ENCODE data around the gene PPFIBP2. TPM values are rescaled to one million over a fixed set of nuclear protein-coding genes. Genes with fewer than 3 reads are reported as not detected.
A peak's percentile ranks its signal among the peaks of the same experiment; 100 is the strongest.

The PPFIBP2 gene
- total and polyA plus RNA-seq, 4 donors = 7.7 to 51.3 (median 18.6) TPM

DNA sequence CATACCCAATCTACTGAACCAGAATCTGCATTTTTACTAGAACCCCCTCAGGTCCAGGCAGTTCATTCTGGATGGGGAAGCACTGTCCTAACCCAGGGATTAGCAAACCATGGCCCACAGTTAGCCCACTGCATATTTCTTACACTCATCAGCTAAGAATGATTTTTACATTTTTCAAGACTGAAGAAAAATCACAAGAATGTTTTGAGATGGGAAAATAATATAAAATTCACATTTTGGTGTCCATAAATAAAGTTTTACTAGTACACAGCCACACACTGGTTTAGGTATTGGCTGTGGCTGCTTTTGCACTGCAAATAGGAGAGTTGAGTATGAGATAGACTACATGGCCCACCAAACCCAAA lies 59.4 kb downstream of the PPFIBP2 start:
- DNase-seq (no peak), ATAC-seq (ENCODE audit: insufficient read depth, low FRiP score) (no peak)
- peaks cover 3 to 60% (median 24%) of the 10 kb centered on the region in 5 donors for H3K4me1 ChIP-seq (ENCODE audit: control insufficient read depth in 5 of 5, insufficient read depth in 5 of 5, low read length in 5 of 5)
- H3K9ac ChIP-seq (ENCODE audit: insufficient read depth in 1 of 2, low read length in 2 of 2) = no peak overlapping the region
- H3K9me3 ChIP-seq (ENCODE audit: control insufficient read depth in 4 of 4, insufficient read depth in 3 of 4, low read length in 3 of 4) = peaks cover 0 to 3% (median 0%) of the 10 kb centered on the region in 4 donors
- no peak overlapping the region for H3K27ac ChIP-seq (ENCODE audit: low read depth in 1 of 2, low read length in 1 of 2)
- H3K4me3 ChIP-seq = no peak overlapping the region
- TF ChIP-seq, protein P1, sequence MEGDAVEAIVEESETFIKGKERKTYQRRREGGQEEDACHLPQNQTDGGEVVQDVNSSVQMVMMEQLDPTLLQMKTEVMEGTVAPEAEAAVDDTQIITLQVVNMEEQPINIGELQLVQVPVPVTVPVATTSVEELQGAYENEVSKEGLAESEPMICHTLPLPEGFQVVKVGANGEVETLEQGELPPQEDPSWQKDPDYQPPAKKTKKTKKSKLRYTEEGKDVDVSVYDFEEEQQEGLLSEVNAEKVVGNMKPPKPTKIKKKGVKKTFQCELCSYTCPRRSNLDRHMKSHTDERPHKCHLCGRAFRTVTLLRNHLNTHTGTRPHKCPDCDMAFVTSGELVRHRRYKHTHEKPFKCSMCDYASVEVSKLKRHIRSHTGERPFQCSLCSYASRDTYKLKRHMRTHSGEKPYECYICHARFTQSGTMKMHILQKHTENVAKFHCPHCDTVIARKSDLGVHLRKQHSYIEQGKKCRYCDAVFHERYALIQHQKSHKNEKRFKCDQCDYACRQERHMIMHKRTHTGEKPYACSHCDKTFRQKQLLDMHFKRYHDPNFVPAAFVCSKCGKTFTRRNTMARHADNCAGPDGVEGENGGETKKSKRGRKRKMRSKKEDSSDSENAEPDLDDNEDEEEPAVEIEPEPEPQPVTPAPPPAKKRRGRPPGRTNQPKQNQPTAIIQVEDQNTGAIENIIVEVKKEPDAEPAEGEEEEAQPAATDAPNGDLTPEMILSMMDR (IDR thresholded peaks at IDR 0.05; ENCODE audit: control extremely low read depth, extremely low read depth) = no peak
- H3K27me3 ChIP-seq (ENCODE audit: control insufficient read depth in 3 of 3, insufficient read depth in 3 of 3, low read length in 2 of 3) = no peaks in the 10 kb centered on the region
- H3K36me3 ChIP-seq (ENCODE audit: control insufficient read depth in 4 of 4, insufficient read depth in 4 of 4, low read length in 4 of 4) = no peaks in the 10 kb centered on the region

GRCh38 chr11:7573558-7574296 lies 59.9 kb downstream of the PPFIBP2 start:
- no peak for ATAC-seq (ENCODE audit: insufficient read depth, low FRiP score)
- no peak for DNase-seq
- TF ChIP-seq, protein P1 (IDR thresholded peaks at IDR 0.05; ENCODE audit: control extremely low read depth, extremely low read depth) = no peak
- peaks cover 6 to 66% (median 30%) of the 10 kb centered on the region in 5 donors for H3K4me1 ChIP-seq (ENCODE audit: control insufficient read depth in 5 of 5, insufficient read depth in 5 of 5, low read length in 5 of 5)
- H3K36me3 ChIP-seq (ENCODE audit: control insufficient read depth in 4 of 4, insufficient read depth in 4 of 4, low read length in 4 of 4) = no peaks in the 10 kb centered on the region
- H3K27me3 ChIP-seq (ENCODE audit: control insufficient read depth in 3 of 3, insufficient read depth in 3 of 3, low read length in 2 of 3) = no peaks in the 10 kb centered on the region
- no peaks in the 10 kb centered on the region for H3K9me3 ChIP-seq (ENCODE audit: control insufficient read depth in 4 of 4, insufficient read depth in 3 of 4, low read length in 3 of 4)
- peak overlapping the region in 1 of 2 donors; percentile 38 for H3K27ac ChIP-seq (ENCODE audit: low read depth in 1 of 2, low read length in 1 of 2)
- 58 to 74% methylated on average over 9 of the region's 9 CpGs for WGBS, 2 donors
- no peak overlapping the region for H3K4me3 ChIP-seq
- H3K9ac ChIP-seq (ENCODE audit: insufficient read depth in 1 of 2, low read length in 2 of 2) = no peak overlapping the region

GRCh38 chr11:7574491-7575130 lies 60.8 kb downstream of the PPFIBP2 start:
- Histone ChIP-seq H3K9ac (ENCODE audit: insufficient read depth in 1 of 2, low read length in 2 of 2) (no peak overlapping the region), H3K27me3 (ENCODE audit: control insufficient read depth in 3 of 3, insufficient read depth in 3 of 3, low read length in 2 of 3) (no peaks in the 10 kb centered on the region), H3K9me3 (ENCODE audit: control insufficient read depth in 4 of 4, insufficient read depth in 3 of 4, low read length in 3 of 4) (no peaks in the 10 kb centered on the region), H3K4me3 (no peak overlapping the region), H3K4me1 (ENCODE audit: control insufficient read depth in 5 of 5, insufficient read depth in 5 of 5, low read length in 5 of 5) (peaks cover 7 to 74% (median 32%) of the 10 kb centered on the region in 5 donors), H3K36me3 (ENCODE audit: control insufficient read depth in 4 of 4, insufficient read depth in 4 of 4, low read length in 4 of 4) (no peaks in the 10 kb centered on the region), H3K27ac (ENCODE audit: low read depth in 1 of 2, low read length in 1 of 2) (no peak overlapping the region)
- WGBS, 2 donors = 45 to 69% methylated on average over 7 of the region's 7 CpGs
- TF ChIP-seq, protein P1 (IDR thresholded peaks at IDR 0.05; ENCODE audit: control extremely low read depth, extremely low read depth) = no peak
- ATAC-seq (ENCODE audit: insufficient read depth, low FRiP score) (no peak), DNase-seq (no peak)

Measured in lung (tissue), 12 donors.